ENCODE data around the gene DTL. TPM values are rescaled to one million over a fixed set of nuclear protein-coding genes. Genes with fewer than 3 reads are reported as not detected.

Gene DTL
- total and polyA plus RNA-seq, 2 experiments from 2014 or later = 8.2 to 9.7 TPM

- no peak overlapping the region for H3K9ac ChIP-seq
- H3K4me2 ChIP-seq (ENCODE audit: unreplicated experiment) = no peak overlapping the region
- TF ChIP-seq EZH2phosphoT487 (IDR thresholded peaks at IDR 0.05; ENCODE audit: insufficient read depth, low read depth) (no peak), EZH2 (IDR thresholded peaks at IDR 0.05; ENCODE audit: insufficient read depth, poor library complexity, severe bottlenecking) (no peak)
- H2AFZ ChIP-seq = no peak overlapping the region
- H3K27me3 ChIP-seq (replicated peaks; ENCODE audit: insufficient read depth) = no peaks in the 10 kb centered on the region
- WGBS, 2 experiments (ENCODE audit: low coverage in 1 of 2, low lambda C conversion rate in 2 of 2, missing lambda C conversion rate in 2 of 2) = 40 to 43% methylated on average over 2 of the region's 2 CpGs
- no peak overlapping the region for H3K27ac ChIP-seq
- H4K20me1 ChIP-seq (ENCODE audit: insufficient read depth) = no peaks in the 10 kb centered on the region
- no peak overlapping the region for H3K4me3 ChIP-seq
- in situ Hi-C loops (cut with MboI) = loop anchor here (25.0 kb wide), 1 partner anchor 908 kb away; no protein-coding TSS in a partner anchor
- H3K79me2 ChIP-seq (ENCODE audit: insufficient read depth) = no peaks in the 10 kb centered on the region
- H3K4me1 ChIP-seq (ENCODE audit: insufficient read depth) = no peaks in the 10 kb centered on the region
- H3K9me2 ChIP-seq (ENCODE audit: insufficient read depth) = no peaks in the 10 kb centered on the region
- no peaks in the 10 kb centered on the region for H3F3A ChIP-seq (ENCODE audit: insufficient read depth)
- no peaks in the 10 kb centered on the region for H3K36me3 ChIP-seq (ENCODE audit: low read depth)
- no peak for DNase-seq
- H3K9me3 ChIP-seq (ENCODE audit: low read depth) = no peaks in the 10 kb centered on the region
Observed at GRCh38 chr1:212078826-212079225, 43.3 kb downstream of the DTL start.

- DNase-seq = no peak
- Histone ChIP-seq H3K27ac (no peak overlapping the region), H3K4me2 (ENCODE audit: unreplicated experiment) (no peak overlapping the region), H4K20me1 (ENCODE audit: insufficient read depth) (no peaks in the 10 kb centered on the region), H3K9me3 (ENCODE audit: low read depth) (no peaks in the 10 kb centered on the region), H3K9ac (no peak overlapping the region), H3F3A (ENCODE audit: insufficient read depth) (peaks cover under 1% of the 10 kb centered on the region; the same call in 1 of the 2 replicates), H3K27me3 (replicated peaks; ENCODE audit: insufficient read depth) (no peaks in the 10 kb centered on the region), H3K4me3 (no peak overlapping the region), H3K79me2 (ENCODE audit: insufficient read depth) (no peaks in the 10 kb centered on the region), H3K4me1 (ENCODE audit: insufficient read depth) (peaks cover under 1% of the 10 kb centered on the region), H3K36me3 (ENCODE audit: low read depth) (no peaks in the 10 kb centered on the region), H3K9me2 (ENCODE audit: insufficient read depth) (no peaks in the 10 kb centered on the region), H2AFZ (no peak overlapping the region)
- TF ChIP-seq EZH2phosphoT487 (IDR thresholded peaks at IDR 0.05; ENCODE audit: insufficient read depth, low read depth) (no peak), EZH2 (IDR thresholded peaks at IDR 0.05; ENCODE audit: insufficient read depth, poor library complexity, severe bottlenecking) (no peak)
- in situ Hi-C loops (cut with MboI) = loop anchor here (25.0 kb wide), 1 partner anchor 904 kb away; no protein-coding TSS in a partner anchor
- WGBS, 2 experiments (ENCODE audit: low coverage in 1 of 2, low lambda C conversion rate in 2 of 2, missing lambda C conversion rate in 2 of 2) = 96 to 100% methylated on average over 2 of the region's 2 CpGs
Observed at GRCh38 chr1:212082765-212083406, 47.3 kb downstream of the DTL start.

GRCh38 chr1:212089560-212090163 is 54.1 kb downstream of the DTL start:
- Histone ChIP-seq H3K9me3 (ENCODE audit: low read depth) (peaks cover 3% of the 10 kb centered on the region), H3K27me3 (replicated peaks; ENCODE audit: insufficient read depth) (no peaks in the 10 kb centered on the region), H3K9ac (no peak overlapping the region), H3K79me2 (ENCODE audit: insufficient read depth) (no peaks in the 10 kb centered on the region; the same call in 1 of the 2 replicates), H3K4me2 (ENCODE audit: unreplicated experiment) (no peak overlapping the region), H2AFZ (no peak overlapping the region), H3K4me3 (no peak overlapping the region), H3K27ac (no peak overlapping the region), H4K20me1 (ENCODE audit: insufficient read depth) (no peaks in the 10 kb centered on the region), H3K4me1 (ENCODE audit: insufficient read depth) (peaks cover 11% of the 10 kb centered on the region), H3F3A (ENCODE audit: insufficient read depth) (peaks cover 6% of the 10 kb centered on the region), H3K9me2 (ENCODE audit: insufficient read depth) (no peaks in the 10 kb centered on the region), H3K36me3 (ENCODE audit: low read depth) (no peaks in the 10 kb centered on the region)
- TF ChIP-seq EZH2 (IDR thresholded peaks at IDR 0.05; ENCODE audit: insufficient read depth, poor library complexity, severe bottlenecking) (no peak), EZH2phosphoT487 (IDR thresholded peaks at IDR 0.05; ENCODE audit: insufficient read depth, low read depth) (no peak)
- in situ Hi-C loops (cut with MboI) = loop anchor here (25.0 kb wide), 1 partner anchor 898 kb away; no protein-coding TSS in a partner anchor
- DNase-seq = no peak
- 97 to 99% methylated on average over 3 of the region's 3 CpGs for WGBS, 2 experiments (ENCODE audit: low coverage in 1 of 2, low lambda C conversion rate in 2 of 2, missing lambda C conversion rate in 2 of 2)

- no peaks in the 10 kb centered on the region for H3K27me3 ChIP-seq (replicated peaks; ENCODE audit: insufficient read depth)
- H3K4me3 ChIP-seq = no peak overlapping the region
- no peaks in the 10 kb centered on the region for H3K9me2 ChIP-seq (ENCODE audit: insufficient read depth)
- H3K27ac ChIP-seq = no peak overlapping the region
- peaks cover 11% of the 10 kb centered on the region for H3K4me1 ChIP-seq (ENCODE audit: insufficient read depth)
- H2AFZ ChIP-seq = no peak overlapping the region
- H4K20me1 ChIP-seq (ENCODE audit: insufficient read depth) = no peaks in the 10 kb centered on the region
- no peak for DNase-seq
- 83% methylated on average over 6 of the region's 6 CpGs for WGBS, 2 experiments (ENCODE audit: low coverage in 1 of 2, low lambda C conversion rate in 2 of 2, missing lambda C conversion rate in 2 of 2)
- TF ChIP-seq EZH2phosphoT487 (IDR thresholded peaks at IDR 0.05; ENCODE audit: insufficient read depth, low read depth) (no peak), EZH2 (IDR thresholded peaks at IDR 0.05; ENCODE audit: insufficient read depth, poor library complexity, severe bottlenecking) (no peak)
- no peaks in the 10 kb centered on the region for H3K36me3 ChIP-seq (ENCODE audit: low read depth)
- peaks cover 3% of the 10 kb centered on the region for H3K9me3 ChIP-seq (ENCODE audit: low read depth)
- H3K4me2 ChIP-seq (ENCODE audit: unreplicated experiment) = no peak overlapping the region
- H3K79me2 ChIP-seq (ENCODE audit: insufficient read depth) = no peaks in the 10 kb centered on the region; the same call in 1 of the 2 replicates
- H3F3A ChIP-seq (ENCODE audit: insufficient read depth) = peaks cover 6% of the 10 kb centered on the region
- in situ Hi-C loops (cut with MboI) = loop anchor here (25.0 kb wide), 1 partner anchor 896 kb away; no protein-coding TSS in a partner anchor
- no peak overlapping the region for H3K9ac ChIP-seq
Observed at GRCh38 chr1:212091438-212092121, 56.0 kb downstream of the DTL start.

Data from GM23248 (cell line).